Nephron (organoid): ENCODE measurements around the gene HOXA7.

Source experiments
- H3K27ac Mint-ChIP-seq, 3 experiments: 2 replicates each; pipeline ENCODE4 v1.8.0; 2020; ENCODE audit warnings: mixed read lengths in 3 of 3, mild to moderate bottlenecking in 2 of 3, moderate library complexity in 1 of 3
- H3K27me3 Mint-ChIP-seq: 2 replicates; pipeline ENCODE4 v1.8.0; 2021; ENCODE audit warnings: low read depth, mild to moderate bottlenecking, moderate library complexity, mixed read lengths
- H3K36me3 Mint-ChIP-seq: 2 replicates; pipeline ENCODE4 v1.8.0; 2020; ENCODE audit warnings: low read depth, mixed read lengths
- H3K4me1 Mint-ChIP-seq: 2 replicates; pipeline ENCODE4 v1.8.0; 2020; ENCODE audit warnings: mixed read lengths
- H3K4me3 Mint-ChIP-seq, 3 experiments: 2 replicates each; pipeline ENCODE4 v1.8.0; 2020; ENCODE audit warnings: mild to moderate bottlenecking in 3 of 3, mixed read lengths in 3 of 3, moderate library complexity in 2 of 3
- H3K9me3 Mint-ChIP-seq: 2 replicates; pipeline ENCODE4 v1.8.0; 2020; ENCODE audit warnings: mixed read lengths
- CTCF ChIP-seq, 3 experiments: fragments of 200-600 bp; sonication (generic); IDR thresholded peaks; one replicate each; pipeline ENCODE4 v1.5.0; 2021; ENCODE audit warnings: antibody characterized with exemption in 3 of 3; ENCODE audit not compliant: unreplicated experiment in 3 of 3

The HOXA7 gene

GRCh38 chr7:27172315-27172774, 15.9 kb upstream of the HOXA7 start:
- peaks cover 45% of the 10 kb centered on the region for H3K4me1 Mint-ChIP-seq
- TF ChIP-seq CTCF (IDR thresholded peaks at IDR 0.05; ENCODE audit: unreplicated experiment in 3 of 3), result no peak
- peaks cover 46% of the 10 kb centered on the region for H3K27me3 Mint-ChIP-seq
- peak overlapping the region; percentile 92 to 95 (median 93) for H3K4me3 Mint-ChIP-seq
- no peaks in the 10 kb centered on the region for H3K9me3 Mint-ChIP-seq
- H3K27ac Mint-ChIP-seq, result peak overlapping the region; percentile 99 to 100 (median 99)
- H3K36me3 Mint-ChIP-seq, result peaks cover 68% of the 10 kb centered on the region

GRCh38 chr7:27171637-27172314, 15.3 kb upstream of the HOXA7 start:
- Mint-ChIP-seq H3K36me3 (peaks cover 68% of the 10 kb centered on the region), H3K4me3 (peak overlapping the region; percentile 92 to 95 (median 93)), H3K9me3 (no peaks in the 10 kb centered on the region), H3K4me1 (peaks cover 41% of the 10 kb centered on the region), H3K27ac (peak overlapping the region; percentile 99 to 100 (median 99)), H3K27me3 (peaks cover 40% of the 10 kb centered on the region)
- TF ChIP-seq CTCF (IDR thresholded peaks at IDR 0.05; ENCODE audit: unreplicated experiment in 3 of 3), result no peak

GRCh38 chr7:27171325-27171636, 14.8 kb upstream of the HOXA7 start:
- TF ChIP-seq CTCF (IDR thresholded peaks at IDR 0.05; ENCODE audit: unreplicated experiment in 3 of 3), result no peak
- Mint-ChIP-seq H3K9me3 (no peaks in the 10 kb centered on the region), H3K27me3 (peaks cover 36% of the 10 kb centered on the region)

GRCh38 chr7:27170426-27171324, 14.2 kb upstream of the HOXA7 start:
- Mint-ChIP-seq H3K27ac (peak overlapping the region; percentile 99 to 100 (median 99)), H3K4me1 (peaks cover 36% of the 10 kb centered on the region), H3K27me3 (peaks cover 29% of the 10 kb centered on the region), H3K36me3 (peaks cover 61% of the 10 kb centered on the region), H3K4me3 (peak overlapping the region; percentile 92 to 95 (median 93)), H3K9me3 (no peaks in the 10 kb centered on the region)
- TF ChIP-seq CTCF (IDR thresholded peaks at IDR 0.05; ENCODE audit: unreplicated experiment in 3 of 3), result no peak

More at GRCh38 chr7:27171325-27171636, 14.8 kb upstream of the HOXA7 start:
- Mint-ChIP-seq H3K4me3 (peak overlapping the region; percentile 92 to 95 (median 93)), H3K36me3 (peaks cover 63% of the 10 kb centered on the region), H3K27ac (peak overlapping the region; percentile 99 to 100 (median 99)), H3K4me1 (peaks cover 41% of the 10 kb centered on the region)

- TF ChIP-seq CTCF (IDR thresholded peaks at IDR 0.05; ENCODE audit: unreplicated experiment in 3 of 3), result no peak
- Mint-ChIP-seq H3K4me3 (peak overlapping the region; percentile 92 to 95 (median 93)), H3K27ac (peak overlapping the region; percentile 99 to 100 (median 99)), H3K4me1 (peaks cover 30% of the 10 kb centered on the region), H3K27me3 (peaks cover 21% of the 10 kb centered on the region), H3K9me3 (no peaks in the 10 kb centered on the region), H3K36me3 (peaks cover 61% of the 10 kb centered on the region)
Measured at GRCh38 chr7:27169658-27170425, 13.4 kb upstream of the HOXA7 start.
